GM12873 (cell line): Measurements from ENCODE around the gene NAV2.

Source experiments
- CTCF ChIP-seq: IDR thresholded peaks from 2 replicates; pipeline ENCODE4 v1.5.1; 2012; ENCODE audit warnings: low read depth, mild to moderate bottlenecking, moderate library complexity, low read length, control low read depth; ENCODE audit not compliant: insufficient read depth; ENCODE audit errors: missing control alignments

Gene NAV2

GRCh38 chr11:20119315-20119714 lies 406.7 kb downstream of the NAV2 start:
- no peak for TF ChIP-seq CTCF

DNA sequence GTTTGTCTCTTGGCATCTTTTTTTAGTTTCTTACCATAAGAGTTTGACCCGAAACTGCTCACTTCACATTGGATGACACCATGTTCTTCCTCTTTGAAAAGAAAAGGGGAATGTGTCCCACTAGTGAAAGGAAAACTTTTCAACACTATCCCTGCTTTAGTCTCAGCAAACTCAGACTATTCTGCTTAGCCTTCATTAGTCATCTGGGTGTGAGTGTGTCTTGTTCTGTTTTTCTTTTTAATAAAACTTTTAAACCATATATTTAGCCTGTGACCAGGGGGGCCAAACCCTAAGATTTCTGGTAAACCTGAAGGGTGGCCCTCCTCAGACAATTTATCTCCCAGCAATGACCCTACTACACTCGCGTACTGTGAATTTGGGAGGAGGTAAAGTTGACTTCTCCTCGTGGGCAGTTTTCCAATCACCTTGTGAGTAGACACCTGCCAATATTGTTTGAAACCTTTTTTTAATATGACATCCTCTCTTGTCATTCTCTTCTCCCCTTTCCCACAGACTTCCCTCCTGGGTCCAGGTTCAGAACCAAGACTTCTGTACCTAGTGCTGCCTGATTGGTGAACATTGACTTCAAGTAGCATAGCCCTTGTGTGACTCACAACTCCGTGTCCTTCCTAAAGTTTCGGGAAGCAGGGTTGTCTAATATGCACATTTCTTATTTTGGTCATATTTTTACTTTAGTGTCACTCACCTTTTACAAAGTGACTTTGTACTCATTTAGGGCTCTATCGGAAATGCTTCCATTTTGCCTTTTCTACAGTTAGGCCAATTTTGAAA lies 407.7 kb downstream of the NAV2 start:
- no peak for TF ChIP-seq CTCF

GRCh38 chr11:20122131-20122530 lies 409.5 kb downstream of the NAV2 start:
- no peak for TF ChIP-seq CTCF

- no peak for TF ChIP-seq CTCF
These were observed 413.3 kb downstream of the NAV2 start for GRCh38 chr11:20125927-20126326.

- no peak for TF ChIP-seq CTCF
These were observed 414.1 kb downstream of the NAV2 start for GRCh38 chr11:20126724-20127123.

- TF ChIP-seq CTCF, result peak; percentile 83
These were observed 415.3 kb downstream of the NAV2 start for GRCh38 chr11:20127671-20128527.

DNA sequence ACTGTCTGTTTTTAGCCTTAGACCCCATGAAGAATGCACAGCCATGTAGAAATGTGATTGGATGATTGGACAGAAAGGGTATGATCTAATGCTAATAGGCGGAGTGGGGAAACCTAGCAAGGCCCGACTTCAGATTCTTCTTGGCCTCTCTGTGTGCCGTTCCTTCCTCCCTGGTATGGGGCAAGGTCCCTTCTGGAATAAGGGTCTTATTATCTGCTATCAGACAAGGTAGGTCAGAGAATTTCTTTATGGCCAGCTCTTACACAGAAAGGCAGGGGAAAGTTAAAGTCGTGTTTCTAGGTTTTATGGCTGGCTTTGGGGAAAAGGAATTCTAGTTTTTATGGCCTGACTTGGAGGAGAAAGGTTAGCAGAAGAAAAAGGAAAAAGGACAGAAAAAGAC lies 417.0 kb downstream of the NAV2 start:
- TF ChIP-seq CTCF, result no peak
